ENCODE data around the gene YDJC. TPM values are rescaled to one million over a fixed set of nuclear protein-coding genes. Genes with fewer than 3 reads are reported as not detected.
A peak's percentile ranks its signal among the peaks of the same experiment; 100 is the strongest.

The YDJC gene
- total RNA-seq, 1 donor, result 25.0 TPM

- H2AFZ ChIP-seq (ENCODE audit: low read length), result peak overlapping the region; percentile 93
- no peaks in the 10 kb centered on the region for H3K27me3 ChIP-seq (ENCODE audit: insufficient read depth, low read length)
- DNase-seq (ENCODE audit: insufficient read length, low spot score, missing footprints), result no peak
- peaks cover 12% of the 10 kb centered on the region for H3K4me1 ChIP-seq (ENCODE audit: insufficient read depth, low read length)
- H3K79me2 ChIP-seq (ENCODE audit: insufficient read depth, low read length), result no peaks in the 10 kb centered on the region
- peak overlapping the region; percentile 28 for H3K27ac ChIP-seq (ENCODE audit: low read depth, low read length)
- no peak for TF ChIP-seq CTCF (IDR thresholded peaks at IDR 0.05; ENCODE audit: extremely low read depth, low read depth, low read length)
- peak overlapping the region; percentile 97 for H3K4me2 ChIP-seq (ENCODE audit: insufficient read depth, low read length)
- peak overlapping the region; percentile 91 for H3K4me3 ChIP-seq (ENCODE audit: insufficient read depth, low read length)
- peaks cover 8% of the 10 kb centered on the region for H3K36me3 ChIP-seq (ENCODE audit: insufficient read depth, low read length)
- H4K20me1 ChIP-seq (ENCODE audit: insufficient read depth, low read length), result no peaks in the 10 kb centered on the region
- no peaks in the 10 kb centered on the region for H3K9me3 ChIP-seq (ENCODE audit: low read depth, low read length)
These were observed 23.0 kb upstream of the YDJC start for GRCh38 chr22:21652547-21653545.

GRCh38 chr22:21652010-21652546, 22.3 kb upstream of the YDJC start:
- no peaks in the 10 kb centered on the region for H4K20me1 ChIP-seq (ENCODE audit: insufficient read depth, low read length)
- DNase-seq (ENCODE audit: insufficient read length, low spot score, missing footprints), result peak; percentile 99
- H3K36me3 ChIP-seq (ENCODE audit: insufficient read depth, low read length), result peaks cover 8% of the 10 kb centered on the region
- peak overlapping the region; percentile 91 for H3K4me3 ChIP-seq (ENCODE audit: insufficient read depth, low read length)
- H3K4me1 ChIP-seq (ENCODE audit: insufficient read depth, low read length), result peaks cover 12% of the 10 kb centered on the region
- peaks cover 2% of the 10 kb centered on the region for H3K79me2 ChIP-seq (ENCODE audit: insufficient read depth, low read length)
- no peak for TF ChIP-seq CTCF (IDR thresholded peaks at IDR 0.05; ENCODE audit: extremely low read depth, low read depth, low read length)
- H3K27me3 ChIP-seq (ENCODE audit: insufficient read depth, low read length), result no peaks in the 10 kb centered on the region
- peak overlapping the region; percentile 28 for H3K27ac ChIP-seq (ENCODE audit: low read depth, low read length)
- peak overlapping the region; percentile 97 for H3K4me2 ChIP-seq (ENCODE audit: insufficient read depth, low read length)
- peak overlapping the region; percentile 93 for H2AFZ ChIP-seq (ENCODE audit: low read length)
- no peaks in the 10 kb centered on the region for H3K9me3 ChIP-seq (ENCODE audit: low read depth, low read length)

GRCh38 chr22:21651521-21652009, 21.7 kb upstream of the YDJC start:
- Histone ChIP-seq H3K4me3 (ENCODE audit: insufficient read depth, low read length) (peak overlapping the region; percentile 91), H3K79me2 (ENCODE audit: insufficient read depth, low read length) (peaks cover 2% of the 10 kb centered on the region), H3K27me3 (ENCODE audit: insufficient read depth, low read length) (no peaks in the 10 kb centered on the region), H3K4me2 (ENCODE audit: insufficient read depth, low read length) (peak overlapping the region; percentile 97), H3K4me1 (ENCODE audit: insufficient read depth, low read length) (peaks cover 12% of the 10 kb centered on the region), H3K9me3 (ENCODE audit: low read depth, low read length) (no peaks in the 10 kb centered on the region), H3K36me3 (ENCODE audit: insufficient read depth, low read length) (peaks cover 8% of the 10 kb centered on the region), H3K27ac (ENCODE audit: low read depth, low read length) (peak overlapping the region; percentile 28), H4K20me1 (ENCODE audit: insufficient read depth, low read length) (no peaks in the 10 kb centered on the region), H2AFZ (ENCODE audit: low read length) (peak overlapping the region; percentile 93)
- peak; percentile 84 for DNase-seq (ENCODE audit: insufficient read length, low spot score, missing footprints)
- TF ChIP-seq CTCF (IDR thresholded peaks at IDR 0.05; ENCODE audit: extremely low read depth, low read depth, low read length), result no peak
